ENCODE data around the gene C22orf42. TPM values are rescaled to one million over a fixed set of nuclear protein-coding genes. Genes with fewer than 3 reads are reported as not detected.
"Not testable (repeated sequence)": the region's sequence is repeated elsewhere in the genome, so short reads cannot be mapped to it uniquely, and the experiment has no call there.

Gene C22orf42
- total RNA-seq, 1 donor from 2014 or later, result not detected

- no peak for DNase-seq (ENCODE audit: low spot score in 2 of 2)
- Histone ChIP-seq H3K36me3 (no peaks in the 10 kb centered on the region), H3K27ac (no peak overlapping the region), H3K27me3 (peaks cover 4% of the 10 kb centered on the region), H3K9me3 (peaks cover 0 to 6% of the 10 kb centered on the region in 2 donors), H3K4me3 (no peak overlapping the region), H3K4me1 (no peaks in the 10 kb centered on the region)
- TF ChIP-seq CTCF (IDR thresholded peaks at IDR 0.05), result no peak
- intact Hi-C loops (cut with DNase I), result no loop called here
Observed at GRCh38 chr22:32175115-32175514, 16.0 kb upstream of the C22orf42 start.

GRCh38 chr22:32165681-32166080, 6.6 kb upstream of the C22orf42 start:
- no peaks in the 10 kb centered on the region for H3K27me3 ChIP-seq
- no peaks in the 10 kb centered on the region for H3K36me3 ChIP-seq
- no peaks in the 10 kb centered on the region for H3K9me3 ChIP-seq
- H3K4me1 ChIP-seq, result no peaks in the 10 kb centered on the region
- DNase-seq (ENCODE audit: low spot score in 2 of 2), result no peak
- H3K27ac ChIP-seq, result no peak overlapping the region
- H3K4me3 ChIP-seq, result no peak overlapping the region
- intact Hi-C loops (cut with DNase I), result no loop called here
- TF ChIP-seq CTCF (IDR thresholded peaks at IDR 0.05), result no peak

GRCh38 chr22:32164075-32164860, 5.2 kb upstream of the C22orf42 start:
- DNase-seq (ENCODE audit: low spot score in 2 of 2), result no peak
- no peaks in the 10 kb centered on the region for H3K9me3 ChIP-seq

GRCh38 chr22:32160411-32160810, 1.3 kb upstream of the C22orf42 start:
- DNase-seq (ENCODE audit: low spot score in 2 of 2); H3K4me1 ChIP-seq; H3K27ac ChIP-seq; H3K4me3 ChIP-seq; H3K27me3 ChIP-seq; intact Hi-C loops (cut with DNase I); H3K36me3 ChIP-seq; H3K9me3 ChIP-seq: not testable (repeated sequence)

More at GRCh38 chr22:32164075-32164860, 5.2 kb upstream of the C22orf42 start:
- H3K4me1 ChIP-seq, result no peaks in the 10 kb centered on the region
- no peaks in the 10 kb centered on the region for H3K36me3 ChIP-seq
- no peaks in the 10 kb centered on the region for H3K27me3 ChIP-seq
- no peak for TF ChIP-seq CTCF (IDR thresholded peaks at IDR 0.05)
- H3K27ac ChIP-seq, result no peak overlapping the region
- no peak overlapping the region for H3K4me3 ChIP-seq
- intact Hi-C loops (cut with DNase I), result no loop called here

GRCh38 chr22:32157632-32158031, 1.5 kb downstream of the C22orf42 start:
- H3K36me3 ChIP-seq; H3K9me3 ChIP-seq; H3K27ac ChIP-seq; DNase-seq (ENCODE audit: low spot score in 2 of 2); intact Hi-C loops (cut with DNase I); H3K27me3 ChIP-seq; H3K4me3 ChIP-seq; H3K4me1 ChIP-seq: not testable (repeated sequence)

GRCh38 chr22:32154727-32155126, 4.4 kb downstream of the C22orf42 start:
- intact Hi-C loops (cut with DNase I); H3K4me3 ChIP-seq; H3K27me3 ChIP-seq; H3K27ac ChIP-seq; H3K9me3 ChIP-seq; DNase-seq (ENCODE audit: low spot score in 2 of 2); H3K4me1 ChIP-seq; H3K36me3 ChIP-seq: not testable (repeated sequence)

- H3K4me1 ChIP-seq; H3K4me3 ChIP-seq; intact Hi-C loops (cut with DNase I); H3K27me3 ChIP-seq; H3K9me3 ChIP-seq; H3K36me3 ChIP-seq; DNase-seq (ENCODE audit: low spot score in 2 of 2); H3K27ac ChIP-seq: not testable (repeated sequence)
Observed at GRCh38 chr22:32151641-32152040, 7.5 kb downstream of the C22orf42 start.

- H3K4me3 ChIP-seq; H3K36me3 ChIP-seq; DNase-seq (ENCODE audit: low spot score in 2 of 2); H3K4me1 ChIP-seq; H3K9me3 ChIP-seq; H3K27me3 ChIP-seq; H3K27ac ChIP-seq; intact Hi-C loops (cut with DNase I): not testable (repeated sequence)
Observed at GRCh38 chr22:32150647-32151046, 8.5 kb downstream of the C22orf42 start.

GRCh38 chr22:32148372-32148771, 10.7 kb downstream of the C22orf42 start:
- H3K4me3 ChIP-seq; H3K27me3 ChIP-seq; DNase-seq (ENCODE audit: low spot score in 2 of 2); H3K36me3 ChIP-seq; H3K9me3 ChIP-seq; intact Hi-C loops (cut with DNase I); H3K27ac ChIP-seq; H3K4me1 ChIP-seq: not testable (repeated sequence)

- H3K4me3 ChIP-seq; H3K27me3 ChIP-seq; H3K36me3 ChIP-seq; H3K9me3 ChIP-seq; DNase-seq (ENCODE audit: low spot score in 2 of 2); H3K27ac ChIP-seq; H3K4me1 ChIP-seq; intact Hi-C loops (cut with DNase I): not testable (repeated sequence)
Observed at GRCh38 chr22:32147128-32147527, 12.0 kb downstream of the C22orf42 start.

All from ascending aorta (tissue), 2 donors.